NT2/D1 (cell line): ENCODE data around the gene CD99L2.

ENCODE experiments used
- DNase-seq: peaks from one replicate; pipeline ENCODE4 v3.0.0-alpha.2; 2011; ENCODE audit warnings: low read depth, low spot score
- H3K27me3 ChIP-seq: 2 replicates; pipeline ENCODE4 v1.6.0; 2011; ENCODE audit warnings: mild to moderate bottlenecking; ENCODE audit not compliant: insufficient read length, insufficient read depth
- H3K36me3 ChIP-seq: 2 replicates; pipeline ENCODE4 v1.6.1; 2011; ENCODE audit warnings: mild to moderate bottlenecking, low read length, mixed read lengths; ENCODE audit not compliant: insufficient read depth, insufficient read length
- H3K4me1 ChIP-seq: 2 replicates; pipeline ENCODE4 v1.5.1; 2011; ENCODE audit not compliant: insufficient read depth, insufficient read length
- H3K4me3 ChIP-seq: 2 replicates; pipeline ENCODE4 v1.5.1; 2011; ENCODE audit warnings: low read depth; ENCODE audit not compliant: insufficient read length
- H3K9ac ChIP-seq: 2 replicates; pipeline ENCODE4 v1.6.0; 2011; ENCODE audit warnings: low read depth; ENCODE audit not compliant: insufficient read length
- H3K9me3 ChIP-seq: 2 replicates; pipeline ENCODE4 v1.5.1; 2011; ENCODE audit warnings: mild to moderate bottlenecking, low read length; ENCODE audit not compliant: insufficient read depth
- SUZ12 ChIP-seq: IDR thresholded peaks from 2 replicates; pipeline ENCODE4 v1.6.1; 2011; ENCODE audit not compliant: insufficient read length, insufficient read depth; ENCODE audit errors: extremely low read depth
- YY1 ChIP-seq: IDR thresholded peaks from 2 replicates; pipeline ENCODE4 v1.6.1; 2011; ENCODE audit not compliant: insufficient read length, insufficient read depth
- ZNF274 ChIP-seq: IDR thresholded peaks from 2 replicates; pipeline ENCODE4 v1.6.1; 2011; ENCODE audit warnings: mild to moderate bottlenecking, low read depth, low read length

CD99L2 gene, protein sequence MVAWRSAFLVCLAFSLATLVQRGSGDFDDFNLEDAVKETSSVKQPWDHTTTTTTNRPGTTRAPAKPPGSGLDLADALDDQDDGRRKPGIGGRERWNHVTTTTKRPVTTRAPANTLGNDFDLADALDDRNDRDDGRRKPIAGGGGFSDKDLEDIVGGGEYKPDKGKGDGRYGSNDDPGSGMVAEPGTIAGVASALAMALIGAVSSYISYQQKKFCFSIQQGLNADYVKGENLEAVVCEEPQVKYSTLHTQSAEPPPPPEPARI

DNA sequence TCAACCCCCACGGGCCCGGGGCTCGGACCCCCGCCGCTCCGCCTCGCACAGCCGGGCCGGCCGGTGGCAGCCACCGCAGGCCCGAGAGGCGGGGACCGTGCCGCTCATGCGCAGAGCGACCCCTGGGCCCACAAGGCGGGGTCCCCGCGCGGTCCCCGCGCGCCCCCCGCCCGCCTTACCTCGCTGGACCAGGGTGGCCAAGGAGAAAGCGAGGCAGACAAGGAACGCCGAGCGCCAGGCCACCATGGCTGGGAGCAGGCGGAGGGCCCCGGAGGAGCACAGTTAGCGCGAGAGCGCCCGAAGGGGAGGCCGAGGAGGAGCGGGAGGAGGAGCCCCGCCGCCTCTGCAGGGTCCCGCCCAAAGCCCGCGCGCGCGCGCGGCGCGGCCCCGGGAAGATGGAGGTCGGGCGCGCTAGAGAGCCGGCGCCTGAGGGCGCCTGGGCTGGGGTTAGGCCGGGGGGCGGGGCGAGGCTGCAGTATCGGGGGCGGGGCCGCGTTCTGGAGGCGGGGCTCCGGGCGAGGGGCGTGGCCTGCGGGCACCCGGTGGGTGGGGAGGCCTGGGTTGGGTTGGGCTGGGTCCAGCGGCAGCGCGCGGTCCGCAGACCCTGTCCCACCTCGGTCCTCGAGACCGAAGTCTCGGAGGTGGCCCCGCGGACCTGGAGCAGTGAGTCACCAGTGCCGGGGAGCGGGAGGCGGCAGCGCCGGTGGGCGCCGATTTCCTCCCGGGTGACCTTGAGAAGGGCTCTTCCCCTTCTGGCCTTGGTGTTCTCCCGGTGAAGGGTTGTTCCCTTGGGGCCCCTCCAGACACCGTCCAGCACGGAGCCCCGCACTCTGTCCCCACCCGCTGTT lies at the start of gene CD99L2:
TSS of gene CD99L2 (minus strand) at position 326 of the 848 bp plus-strand sequence. CDS start at position 246, 80 bp downstream.
- no peaks in the 10 kb centered on the region for H3K36me3 ChIP-seq
- peak within 1 kb of the TSS; percentile 83 for H3K9ac ChIP-seq
- peak within 1 kb of the TSS; percentile 47 for H3K4me3 ChIP-seq
- H3K4me1 ChIP-seq = no peaks in the 10 kb centered on the region
- peak; percentile 56 for DNase-seq
- no peaks in the 10 kb centered on the region for H3K9me3 ChIP-seq
- H3K27me3 ChIP-seq = no peaks in the 10 kb centered on the region
- no peak for TF ChIP-seq ZNF274
- no peak for TF ChIP-seq SUZ12
- TF ChIP-seq YY1 = no peak

GRCh38 chrX:150944233-150944632 lies 45.8 kb upstream of the CD99L2 start:
- no peak for DNase-seq
- no peak overlapping the region for H3K4me3 ChIP-seq
- TF ChIP-seq ZNF274 (no peak), SUZ12 (no peak)
- no peaks in the 10 kb centered on the region for H3K27me3 ChIP-seq
- no peaks in the 10 kb centered on the region for H3K36me3 ChIP-seq
- H3K4me1 ChIP-seq = no peaks in the 10 kb centered on the region
- no peaks in the 10 kb centered on the region for H3K9me3 ChIP-seq
- no peak overlapping the region for H3K9ac ChIP-seq

DNA sequence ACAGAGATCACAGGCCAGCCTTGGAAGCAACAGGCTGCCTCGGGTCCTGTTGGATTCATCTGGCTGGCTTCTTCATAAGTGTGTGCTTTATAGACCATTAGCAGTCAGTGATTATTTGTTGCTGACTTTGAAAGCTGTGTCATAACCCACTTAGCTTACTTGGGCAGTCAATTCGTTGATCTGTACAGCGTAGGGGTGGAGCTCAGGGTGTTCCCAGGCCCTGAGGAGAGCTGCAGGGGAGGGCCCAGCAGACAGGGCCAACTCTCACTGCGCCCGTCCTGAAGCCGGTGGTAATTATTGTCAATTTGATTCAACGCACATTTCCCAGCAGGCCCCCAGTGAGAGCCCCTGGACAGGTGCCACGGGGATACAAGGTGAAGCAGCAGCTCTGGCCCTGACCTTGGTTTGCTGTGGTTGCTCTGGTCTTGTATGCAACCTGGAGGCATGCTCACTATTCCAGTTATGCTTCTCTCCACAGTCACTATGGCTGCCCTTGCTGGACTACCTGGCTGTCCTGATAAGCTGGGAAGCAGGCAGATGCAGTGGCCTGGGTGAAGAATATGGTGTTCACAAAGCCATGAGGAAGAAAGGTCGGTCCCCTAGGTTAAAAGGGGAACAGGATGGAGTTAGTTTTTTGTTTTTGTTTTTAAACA lies 44.6 kb upstream of the CD99L2 start:
- Histone ChIP-seq H3K36me3 (no peaks in the 10 kb centered on the region), H3K27me3 (no peaks in the 10 kb centered on the region), H3K9me3 (no peaks in the 10 kb centered on the region), H3K9ac (no peak overlapping the region), H3K4me1 (no peaks in the 10 kb centered on the region), H3K4me3 (no peak overlapping the region)
- TF ChIP-seq ZNF274 (no peak), YY1 (no peak), SUZ12 (no peak)
- DNase-seq = no peak

DNA sequence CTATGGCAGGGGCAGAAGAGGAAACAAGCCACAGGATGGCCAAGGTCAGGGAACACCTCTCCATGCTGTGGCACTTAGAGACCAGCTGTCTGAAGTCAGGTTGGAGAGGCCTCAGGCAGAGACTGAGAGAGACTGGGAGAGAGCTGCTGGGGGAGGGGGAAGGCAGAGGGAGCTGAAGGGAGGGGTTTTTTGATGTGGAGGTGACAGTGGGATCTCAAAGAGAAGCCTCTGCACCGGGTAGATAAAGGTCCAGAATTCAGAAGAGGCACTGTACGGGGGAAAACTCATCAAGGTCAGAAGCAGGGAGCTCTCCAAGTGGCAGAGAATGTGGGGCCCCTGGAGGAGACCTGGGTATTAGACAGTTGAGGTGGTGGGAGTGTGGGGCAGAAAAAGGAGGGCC lies 43.1 kb upstream of the CD99L2 start:
- no peaks in the 10 kb centered on the region for H3K9me3 ChIP-seq
- H3K36me3 ChIP-seq = no peaks in the 10 kb centered on the region
- H3K4me3 ChIP-seq = no peak overlapping the region
- TF ChIP-seq YY1 = no peak
- TF ChIP-seq SUZ12 = no peak
- H3K4me1 ChIP-seq = no peaks in the 10 kb centered on the region
- DNase-seq = no peak
- no peak overlapping the region for H3K9ac ChIP-seq
- H3K27me3 ChIP-seq = no peaks in the 10 kb centered on the region

GRCh38 chrX:150940844-150941495 lies 42.5 kb upstream of the CD99L2 start:
- Histone ChIP-seq H3K9me3 (no peaks in the 10 kb centered on the region), H3K9ac (no peak overlapping the region), H3K4me1 (no peaks in the 10 kb centered on the region), H3K4me3 (no peak overlapping the region), H3K36me3 (no peaks in the 10 kb centered on the region), H3K27me3 (no peaks in the 10 kb centered on the region)
- DNase-seq = no peak
- TF ChIP-seq ZNF274 = no peak
- TF ChIP-seq YY1 = no peak
- no peak for TF ChIP-seq SUZ12

DNA sequence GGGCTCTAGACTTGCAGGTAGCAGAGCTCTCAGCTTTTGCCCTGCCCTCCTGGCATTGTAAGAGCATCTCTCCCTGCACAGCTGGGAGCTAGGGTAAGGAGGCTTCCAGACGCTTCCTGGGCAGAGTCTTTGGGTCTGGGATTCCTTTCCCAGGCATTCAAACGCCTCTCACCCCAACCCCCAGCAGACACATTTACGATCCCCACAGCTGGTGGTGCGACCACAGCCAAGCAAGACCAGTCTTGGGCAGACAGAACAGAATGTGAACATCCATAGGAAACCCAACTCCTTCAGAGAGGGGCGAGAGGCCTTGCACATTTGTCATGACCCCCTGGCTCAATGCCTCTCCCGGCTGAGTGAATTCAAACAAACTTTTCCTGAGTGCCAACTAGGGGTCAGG lies 38.1 kb upstream of the CD99L2 start:
- no peaks in the 10 kb centered on the region for H3K27me3 ChIP-seq
- H3K4me3 ChIP-seq = no peak overlapping the region
- no peaks in the 10 kb centered on the region for H3K36me3 ChIP-seq
- H3K4me1 ChIP-seq = peaks cover 2% of the 10 kb centered on the region
- TF ChIP-seq ZNF274 = no peak
- TF ChIP-seq SUZ12 = no peak
- no peak for TF ChIP-seq YY1
- H3K9me3 ChIP-seq = no peaks in the 10 kb centered on the region
- H3K9ac ChIP-seq = no peak overlapping the region
- no peak for DNase-seq

DNA sequence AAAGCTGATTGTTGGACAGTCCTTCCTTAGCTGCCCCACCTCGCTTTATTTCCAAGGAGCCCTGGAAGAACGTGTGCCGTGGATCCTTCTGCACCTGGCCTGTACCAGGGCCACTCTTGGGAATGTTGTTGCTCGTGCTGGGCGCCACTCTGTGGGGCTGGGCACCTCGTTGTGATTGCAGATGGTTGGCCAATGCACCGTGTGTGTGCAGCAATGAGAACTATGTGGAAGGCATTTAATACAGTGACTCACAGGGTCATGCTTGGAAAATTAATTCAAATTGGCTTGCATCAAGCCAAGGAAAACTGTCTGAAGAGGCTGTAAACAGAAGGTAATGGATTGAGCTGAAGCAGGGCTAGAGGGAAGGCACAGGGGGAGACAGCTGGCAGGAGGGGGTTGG lies 37.0 kb upstream of the CD99L2 start:
- no peak overlapping the region for H3K4me3 ChIP-seq
- H3K4me1 ChIP-seq = peaks cover 2% of the 10 kb centered on the region
- DNase-seq = no peak
- no peaks in the 10 kb centered on the region for H3K9me3 ChIP-seq
- H3K36me3 ChIP-seq = no peaks in the 10 kb centered on the region
- H3K27me3 ChIP-seq = no peaks in the 10 kb centered on the region
- no peak for TF ChIP-seq SUZ12
- no peak for TF ChIP-seq YY1
- TF ChIP-seq ZNF274 = no peak
- H3K9ac ChIP-seq = no peak overlapping the region
